Stimulated activated CD4-positive, alpha-beta T cell treated with anti-CD3 and anti-CD28 coated beads, Interleukin-12 subunit alpha, Interleukin-12 subunit beta, amount 100 ng/mL, for 24 hours (primary cell): ENCODE data around the gene GNG10.
"Not testable (repeated sequence)": the region's sequence is repeated elsewhere in the genome, so short reads cannot be mapped to it uniquely, and the experiment has no call there.

ENCODE experiments used
- DNase-seq, 2 experiments: peaks; one replicate each; pipeline ENCODE4 v3.0.0-alpha.2; 2020; ENCODE audit warnings: low read depth in 2 of 2

Gene GNG10

DNA sequence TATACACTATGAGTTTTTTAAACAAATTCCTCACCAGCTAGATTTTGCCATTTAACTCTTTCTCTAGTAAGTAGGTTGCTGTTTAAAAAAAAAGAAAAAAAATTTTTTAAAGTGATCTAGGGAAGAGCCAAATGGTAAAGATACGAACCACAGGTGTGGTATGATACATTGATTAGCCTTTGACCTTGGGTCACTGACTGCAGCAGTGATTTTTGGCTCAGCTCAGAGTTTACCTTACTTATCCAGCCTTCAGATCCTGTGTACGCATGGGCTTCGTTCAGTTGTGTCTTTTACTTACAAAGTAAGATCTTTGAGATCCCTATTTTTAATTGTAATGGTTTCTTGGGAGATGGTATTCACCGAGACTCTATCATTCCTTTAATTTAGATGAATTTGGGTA lies 12.4 kb upstream of the GNG10 start:
- no peak for DNase-seq

GRCh38 chr9:111657051-111657450 lies 4.4 kb upstream of the GNG10 start:
- no peak for DNase-seq

GRCh38 chr9:111658943-111659342 lies 2.5 kb upstream of the GNG10 start:
- DNase-seq = no peak

GRCh38 chr9:111659691-111660090 lies 1.7 kb upstream of the GNG10 start:
- no peak for DNase-seq

DNA sequence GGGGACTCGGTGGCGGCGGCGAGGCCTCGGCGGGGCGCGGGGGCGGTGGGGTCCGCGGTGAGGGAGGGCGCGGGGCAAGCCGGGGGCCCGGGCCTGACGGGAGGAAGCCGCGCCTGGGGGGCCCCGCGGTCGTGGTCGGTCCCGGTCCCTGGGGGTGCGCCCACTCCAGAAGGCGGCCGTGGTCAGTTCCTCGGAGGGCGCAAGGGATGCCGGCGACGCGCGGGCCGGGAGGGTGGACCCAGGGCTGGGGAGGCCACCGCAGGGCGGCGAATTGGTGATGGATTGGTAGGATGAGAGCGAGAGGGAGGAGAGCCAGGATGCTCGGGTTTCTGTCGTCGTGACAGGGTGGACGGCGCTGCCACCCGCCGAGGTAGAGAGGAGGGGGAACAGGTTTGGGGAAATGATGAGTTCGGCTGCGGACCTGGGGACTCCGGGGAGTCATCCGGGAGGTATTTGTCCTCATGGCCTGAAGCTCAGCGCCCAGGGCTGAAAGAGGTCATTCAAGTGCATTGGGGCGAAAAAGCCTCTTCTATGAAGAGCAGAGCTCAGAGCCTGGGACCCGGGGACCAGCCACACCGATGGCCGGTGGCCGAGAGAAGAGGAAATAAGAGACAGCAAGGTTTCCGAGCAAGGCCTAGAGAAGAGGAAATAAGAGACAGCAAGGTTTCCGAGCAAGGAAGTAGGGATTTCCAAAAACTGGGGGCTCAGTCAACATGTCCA lies 557 bp downstream of the GNG10 start:
- DNase-seq = peak in 1 of 2 experiments; percentile 19

DNA sequence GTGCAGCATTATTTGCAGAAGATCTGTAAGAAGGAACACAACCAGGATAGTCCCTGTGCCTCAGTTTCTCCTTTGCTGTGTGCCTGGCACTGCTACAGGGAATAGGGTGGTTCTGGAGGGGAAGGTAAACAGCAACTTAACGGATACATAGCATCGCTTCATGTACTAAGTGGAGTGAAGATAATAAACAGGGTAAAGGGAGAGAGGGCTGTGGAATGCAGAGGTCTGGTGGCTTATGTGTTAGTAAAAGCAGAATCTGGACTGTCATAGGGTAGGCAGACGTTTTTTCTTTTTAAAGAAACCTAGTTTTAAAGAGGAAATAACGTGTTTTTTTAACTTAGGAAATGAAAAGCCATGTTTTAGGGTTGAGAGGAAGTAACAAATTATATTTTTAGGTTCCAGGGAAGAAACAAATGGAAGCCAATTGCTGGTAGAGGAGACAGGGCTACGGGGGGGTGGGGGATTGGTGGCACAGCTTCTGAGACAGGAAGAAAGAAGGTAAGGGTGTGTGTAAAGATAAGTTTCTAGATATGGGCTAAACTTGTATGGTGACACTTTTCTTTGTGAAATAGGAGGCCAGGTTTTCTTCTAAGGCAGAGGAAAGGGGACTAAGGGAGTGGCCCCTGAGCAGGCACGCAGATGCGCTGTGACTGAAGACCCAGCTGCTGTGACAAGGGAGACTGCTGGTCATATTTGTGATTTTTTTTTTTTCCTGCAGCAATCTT lies 1.3 kb downstream of the GNG10 start:
- no peak for DNase-seq

GRCh38 chr9:111663301-111663823 lies 2.0 kb downstream of the GNG10 start:
- DNase-seq = no peak

DNA sequence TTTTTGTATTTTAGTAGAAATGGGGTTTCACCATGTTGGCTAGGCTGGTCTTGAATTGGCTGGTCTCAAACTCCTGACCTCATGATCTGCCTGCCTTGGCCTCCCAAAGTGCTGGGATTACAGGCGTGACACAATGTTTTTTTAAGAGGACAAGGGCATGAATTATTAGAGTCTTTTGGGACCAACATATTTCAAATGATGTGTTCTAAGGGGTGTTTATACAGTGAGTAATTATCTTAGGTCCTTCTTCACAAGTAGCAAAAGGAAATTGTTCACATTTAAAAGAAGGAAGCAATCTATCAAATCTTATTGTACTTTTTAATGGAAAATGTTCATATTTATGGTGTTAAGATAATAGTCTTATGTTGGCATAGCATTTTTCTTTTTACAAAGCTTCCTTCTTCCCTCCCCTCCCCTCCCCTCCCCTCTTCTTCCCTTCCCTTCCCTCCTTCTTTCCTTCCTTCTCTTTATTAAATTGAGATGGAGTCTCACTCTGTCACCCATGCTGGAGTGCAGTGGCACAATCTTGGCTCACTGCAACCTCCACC lies 6.7 kb downstream of the GNG10 start:
- no peak for DNase-seq

DNA sequence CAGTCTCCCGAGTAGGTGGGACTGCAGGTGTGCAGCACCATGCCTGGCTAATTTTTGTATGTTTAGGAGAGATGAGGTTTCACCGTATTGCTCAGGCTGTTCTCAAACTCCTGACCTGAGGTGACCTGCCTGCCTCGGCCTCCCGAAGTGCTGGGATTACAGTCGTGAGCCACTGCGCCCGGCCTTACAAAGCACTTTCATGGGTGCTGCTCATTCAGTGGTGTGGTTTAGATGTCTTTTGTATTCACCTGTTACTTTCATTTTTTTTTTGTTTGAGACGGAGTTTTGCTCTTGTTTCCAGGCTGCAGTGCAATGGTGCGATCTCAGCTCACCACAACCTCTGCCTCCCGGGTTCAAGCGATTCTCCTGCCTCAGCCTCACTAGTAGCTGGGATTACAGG lies 7.2 kb downstream of the GNG10 start:
- DNase-seq = not testable (repeated sequence)

GRCh38 chr9:111674319-111674718 lies 12.9 kb downstream of the GNG10 start:
- no peak for DNase-seq

DNA sequence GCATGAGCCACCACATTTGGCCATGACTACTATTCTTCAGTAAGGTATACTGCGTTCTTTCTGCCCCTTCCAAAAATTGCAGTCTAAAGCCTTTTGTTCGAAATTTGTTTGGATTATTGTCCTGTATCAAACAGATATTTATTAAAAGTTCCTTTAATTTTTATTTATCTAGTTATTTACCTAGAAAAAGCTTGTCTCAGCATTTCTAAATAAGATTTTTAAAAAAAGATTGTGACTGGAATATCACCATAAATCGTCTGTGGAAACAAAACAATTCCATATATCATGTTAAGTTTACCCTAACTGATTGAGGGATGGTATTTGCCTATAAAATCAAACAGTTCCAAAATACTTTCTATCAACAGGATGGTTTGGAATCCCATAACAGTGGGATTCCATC lies 14.7 kb downstream of the GNG10 start:
- DNase-seq = no peak

DNA sequence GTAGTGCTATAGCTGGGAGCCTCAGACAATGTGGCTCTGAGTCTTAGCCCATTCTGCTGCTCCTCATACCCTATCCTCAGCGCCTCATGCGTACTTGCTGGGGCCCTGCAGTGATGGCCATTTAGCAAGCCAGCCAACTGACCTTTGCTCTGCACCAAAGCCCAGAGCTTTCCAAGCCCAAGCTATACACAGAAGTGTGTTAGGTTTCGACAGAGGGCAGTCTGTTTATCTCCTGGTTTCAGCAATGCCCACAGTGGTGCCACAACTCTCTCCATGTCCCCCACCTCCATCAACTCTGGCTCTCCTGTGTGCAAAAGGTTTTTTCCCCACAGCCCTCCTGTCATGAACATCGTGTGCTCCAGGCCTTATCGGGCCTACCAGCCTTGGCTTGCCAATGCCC lies 16.9 kb downstream of the GNG10 start:
- no peak for DNase-seq

GRCh38 chr9:111679199-111679598 lies 17.8 kb downstream of the GNG10 start:
- DNase-seq = no peak

DNA sequence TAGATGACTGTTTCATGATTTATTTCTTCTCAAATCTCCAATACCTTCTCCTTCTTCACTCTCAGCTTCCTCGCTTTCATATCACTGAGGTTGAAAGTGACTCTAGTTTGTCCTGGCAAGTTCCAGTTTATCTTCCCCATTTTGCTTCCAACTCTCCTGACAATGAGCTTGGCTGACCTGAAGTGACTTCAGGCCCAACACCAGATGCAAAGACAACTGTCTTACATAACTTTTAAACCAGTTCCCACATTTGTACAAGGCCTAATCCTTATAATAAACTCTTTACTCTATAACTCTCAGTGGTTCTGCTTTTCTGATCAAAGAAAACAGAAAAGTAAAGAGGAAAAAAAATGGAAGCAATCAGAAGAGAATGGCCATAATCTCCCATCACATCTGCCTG lies 22.0 kb downstream of the GNG10 start:
- DNase-seq = no peak

DNA sequence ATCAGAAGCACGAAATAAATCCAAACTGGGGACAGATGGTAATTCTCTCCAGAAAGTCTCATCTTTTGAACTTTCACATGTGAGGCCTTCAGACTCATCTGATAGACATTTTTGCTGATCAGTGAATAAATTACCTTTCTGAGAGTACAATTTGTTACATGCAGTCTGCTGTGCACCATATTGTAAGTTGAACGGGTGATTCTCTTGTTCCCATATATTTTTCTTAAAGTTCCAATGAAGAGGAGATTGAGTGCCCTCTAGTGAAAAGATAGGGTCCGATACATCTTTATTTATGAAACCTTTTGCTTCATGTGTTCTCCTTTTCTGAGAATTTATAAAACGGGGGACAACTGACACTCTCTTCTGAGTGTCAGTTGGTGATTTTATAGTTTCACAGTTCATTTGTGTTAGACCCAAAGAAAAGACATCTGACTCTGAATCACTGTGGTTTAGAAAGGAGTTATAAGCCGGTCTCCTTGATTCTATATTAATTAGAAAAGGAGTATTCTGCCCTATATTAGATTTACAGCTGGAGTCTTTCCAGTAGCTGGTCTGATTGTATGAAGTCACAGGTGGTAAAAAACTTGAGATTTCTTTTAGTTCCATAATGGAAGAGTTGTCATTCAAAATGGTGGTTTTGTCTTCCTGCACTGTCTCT lies 30.4 kb downstream of the GNG10 start:
- no peak for DNase-seq

DNA sequence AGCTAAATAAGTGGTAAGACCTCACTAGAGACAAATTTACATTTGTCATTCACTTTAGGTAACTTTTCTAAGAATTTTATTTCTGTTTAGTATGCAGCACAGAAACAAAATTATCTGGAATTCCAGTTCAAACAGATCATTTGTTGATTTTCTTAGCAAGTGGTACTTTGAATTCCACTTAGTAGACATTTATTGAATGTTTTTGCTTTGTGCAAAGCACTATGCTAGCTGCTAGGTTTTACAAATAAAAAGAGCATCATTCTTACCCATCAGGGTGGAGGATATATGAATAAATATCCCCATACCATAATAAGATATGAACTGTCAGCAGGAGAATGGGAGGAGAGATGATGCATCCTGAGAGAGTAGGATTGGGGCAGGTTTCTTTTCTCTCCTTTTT lies 35.4 kb downstream of the GNG10 start:
- no peak for DNase-seq

GRCh38 chr9:111700776-111701175 lies 39.4 kb downstream of the GNG10 start:
- DNase-seq = no peak

DNA sequence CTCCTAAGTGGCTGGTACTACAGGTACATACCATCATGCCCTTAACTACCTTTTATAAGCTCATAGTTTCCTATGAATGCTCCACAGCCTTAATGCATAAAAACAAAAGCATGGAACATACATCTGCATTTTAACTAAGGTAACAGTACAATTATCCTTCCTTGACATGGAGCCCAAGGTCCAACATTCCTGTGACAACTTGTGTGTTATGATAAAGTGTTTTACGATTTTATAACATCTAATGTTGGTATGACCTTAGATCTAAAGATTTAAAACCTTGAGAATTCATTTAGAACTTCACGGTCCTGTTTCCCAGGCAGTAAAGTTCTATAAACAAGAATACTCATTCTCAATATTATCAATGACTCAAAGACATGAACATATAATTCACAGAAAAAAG lies 43.1 kb downstream of the GNG10 start:
- DNase-seq = no peak

- DNase-seq = no peak
Observed at GRCh38 chr9:111711548-111711947, 50.1 kb downstream of the GNG10 start.

DNA sequence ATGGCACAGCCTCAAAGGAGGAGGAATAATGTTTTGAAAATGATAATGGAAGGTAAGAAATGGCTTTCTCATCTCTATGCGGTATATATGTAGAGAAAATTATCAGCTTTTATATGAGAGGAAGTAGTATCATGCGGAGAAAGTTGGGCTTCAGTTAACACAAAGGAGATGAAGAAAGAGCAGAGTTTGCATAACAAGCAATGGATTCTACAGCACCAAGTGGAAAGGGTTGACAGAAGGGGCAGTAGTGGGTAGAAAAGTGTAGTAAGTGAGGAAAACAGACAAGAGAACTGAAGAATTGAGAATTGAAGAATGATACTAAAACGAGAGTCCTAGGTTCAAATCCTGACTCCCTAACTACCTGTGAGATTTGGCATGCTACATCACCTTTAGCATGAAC lies 51.0 kb downstream of the GNG10 start:
- DNase-seq = no peak

- no peak for DNase-seq
Observed at GRCh38 chr9:111715471-111715870, 54.1 kb downstream of the GNG10 start.

- DNase-seq = no peak
Observed at GRCh38 chr9:111719541-111719940, 58.1 kb downstream of the GNG10 start.
